Measurements from ENCODE around the gene UTP11.

Gene UTP11

GRCh38 chr1:38068980-38069340 is 56.4 kb downstream of the UTP11 start:
- H3K79me2 ChIP-seq (ENCODE audit: control insufficient read depth, insufficient read depth, low read length, poor library complexity): no peaks in the 10 kb centered on the region
- H3K36me3 ChIP-seq (ENCODE audit: control insufficient read depth in 1 of 2, insufficient read depth in 2 of 2, low read length in 2 of 2): no peaks in the 10 kb centered on the region
- H2BK5ac ChIP-seq (ENCODE audit: low read depth, low read length, poor library complexity): no peak overlapping the region
- no peak overlapping the region for H2BK12ac ChIP-seq (ENCODE audit: low read length)
- H3K9ac ChIP-seq (ENCODE audit: low read length): no peak overlapping the region
- no peak for DNase-seq
- H3K4ac ChIP-seq (ENCODE audit: low read depth, low read length): no peak overlapping the region
- H3K9me3 ChIP-seq (ENCODE audit: insufficient read depth, low read depth, low read length): no peaks in the 10 kb centered on the region
- H3K14ac ChIP-seq (ENCODE audit: low read length): no peak overlapping the region
- H3K4me2 ChIP-seq (ENCODE audit: low read length): no peak overlapping the region
- no peak overlapping the region for H2AFZ ChIP-seq (ENCODE audit: insufficient read depth, low read length, poor library complexity)
- no CpG with 5 or more reads among the region's 3 CpGs for WGBS (ENCODE audit: extremely low coverage, insufficient coverage, insufficient read length)
- no peak overlapping the region for H3K23ac ChIP-seq (ENCODE audit: low read length)
- no peak overlapping the region for H3K18ac ChIP-seq (ENCODE audit: low read length)
- no peak overlapping the region for H2BK120ac ChIP-seq (ENCODE audit: insufficient read depth, low read length, poor library complexity)
- no peak overlapping the region for H4K91ac ChIP-seq (ENCODE audit: low read depth, low read length)
- no peaks in the 10 kb centered on the region for H3K79me1 ChIP-seq (ENCODE audit: low read length)
- H2AK5ac ChIP-seq (ENCODE audit: low read length): no peak overlapping the region
- H3K27me3 ChIP-seq (ENCODE audit: insufficient read depth, low read length): no peaks in the 10 kb centered on the region
- H3K27ac ChIP-seq (ENCODE audit: low read depth, low read length): no peak overlapping the region
- no peak overlapping the region for H3K4me3 ChIP-seq (ENCODE audit: low read depth, low read length)
- peaks cover 0 to 6% of the 10 kb centered on the region in 2 experiments for H3K4me1 ChIP-seq (ENCODE audit: control insufficient read depth in 1 of 2, insufficient read depth in 2 of 2, low read length in 2 of 2)
- no peak overlapping the region for H4K8ac ChIP-seq (ENCODE audit: low read depth, low read length)
- H4K12ac ChIP-seq (ENCODE audit: low read depth, low read length): no peak overlapping the region

- Histone ChIP-seq H3K23ac (ENCODE audit: low read length) (no peak overlapping the region), H3K27me3 (ENCODE audit: insufficient read depth, low read length) (no peaks in the 10 kb centered on the region), H2BK5ac (ENCODE audit: low read depth, low read length, poor library complexity) (no peak overlapping the region), H3K79me2 (ENCODE audit: control insufficient read depth, insufficient read depth, low read length, poor library complexity) (no peaks in the 10 kb centered on the region), H2AFZ (ENCODE audit: insufficient read depth, low read length, poor library complexity) (no peak overlapping the region), H3K4me3 (ENCODE audit: low read depth, low read length) (no peak overlapping the region), H3K4me2 (ENCODE audit: low read length) (no peak overlapping the region), H3K79me1 (ENCODE audit: low read length) (no peaks in the 10 kb centered on the region), H2AK5ac (ENCODE audit: low read length) (no peak overlapping the region), H3K4me1 (ENCODE audit: control insufficient read depth in 1 of 2, insufficient read depth in 2 of 2, low read length in 2 of 2) (peaks cover 0 to 6% of the 10 kb centered on the region in 2 experiments), H3K18ac (ENCODE audit: low read length) (no peak overlapping the region), H4K12ac (ENCODE audit: low read depth, low read length) (no peak overlapping the region), H2BK12ac (ENCODE audit: low read length) (no peak overlapping the region), H3K27ac (ENCODE audit: low read depth, low read length) (no peak overlapping the region), H4K91ac (ENCODE audit: low read depth, low read length) (no peak overlapping the region), H4K8ac (ENCODE audit: low read depth, low read length) (no peak overlapping the region), H2BK120ac (ENCODE audit: insufficient read depth, low read length, poor library complexity) (no peak overlapping the region), H3K14ac (ENCODE audit: low read length) (no peak overlapping the region), H3K4ac (ENCODE audit: low read depth, low read length) (no peak overlapping the region), H3K9me3 (ENCODE audit: insufficient read depth, low read depth, low read length) (no peaks in the 10 kb centered on the region), H3K9ac (ENCODE audit: low read length) (no peak overlapping the region), H3K36me3 (ENCODE audit: control insufficient read depth in 1 of 2, insufficient read depth in 2 of 2, low read length in 2 of 2) (no peaks in the 10 kb centered on the region)
- peak in 1 of 2 donors; percentile 6 for DNase-seq
- WGBS (ENCODE audit: extremely low coverage, insufficient coverage, insufficient read length): no CpG with 5 or more reads among the region's 10 CpGs
Measured at GRCh38 chr1:38071312-38072256, 59.0 kb downstream of the UTP11 start.

- Histone ChIP-seq H3K36me3 (ENCODE audit: control insufficient read depth in 1 of 2, insufficient read depth in 2 of 2, low read length in 2 of 2) (no peaks in the 10 kb centered on the region), H2AFZ (ENCODE audit: insufficient read depth, low read length, poor library complexity) (no peak overlapping the region), H3K14ac (ENCODE audit: low read length) (no peak overlapping the region), H2BK5ac (ENCODE audit: low read depth, low read length, poor library complexity) (no peak overlapping the region), H3K79me2 (ENCODE audit: control insufficient read depth, insufficient read depth, low read length, poor library complexity) (no peaks in the 10 kb centered on the region), H3K27me3 (ENCODE audit: insufficient read depth, low read length) (no peaks in the 10 kb centered on the region), H2AK5ac (ENCODE audit: low read length) (no peak overlapping the region), H3K18ac (ENCODE audit: low read length) (no peak overlapping the region), H3K4ac (ENCODE audit: low read depth, low read length) (no peak overlapping the region), H3K23ac (ENCODE audit: low read length) (no peak overlapping the region), H3K4me3 (ENCODE audit: low read depth, low read length) (no peak overlapping the region), H3K27ac (ENCODE audit: low read depth, low read length) (no peak overlapping the region), H3K4me2 (ENCODE audit: low read length) (no peak overlapping the region), H4K8ac (ENCODE audit: low read depth, low read length) (no peak overlapping the region), H2BK120ac (ENCODE audit: insufficient read depth, low read length, poor library complexity) (no peak overlapping the region), H3K9ac (ENCODE audit: low read length) (no peak overlapping the region), H3K9me3 (ENCODE audit: insufficient read depth, low read depth, low read length) (no peaks in the 10 kb centered on the region), H3K4me1 (ENCODE audit: control insufficient read depth in 1 of 2, insufficient read depth in 2 of 2, low read length in 2 of 2) (peaks cover 0 to 6% of the 10 kb centered on the region in 2 experiments), H4K91ac (ENCODE audit: low read depth, low read length) (no peak overlapping the region), H4K12ac (ENCODE audit: low read depth, low read length) (no peak overlapping the region), H2BK12ac (ENCODE audit: low read length) (no peak overlapping the region), H3K79me1 (ENCODE audit: low read length) (no peaks in the 10 kb centered on the region)
- no CpG with 5 or more reads among the region's 2 CpGs for WGBS (ENCODE audit: extremely low coverage, insufficient coverage, insufficient read length)
- no peak for DNase-seq
Measured at GRCh38 chr1:38072858-38073257, 60.3 kb downstream of the UTP11 start.

DNA sequence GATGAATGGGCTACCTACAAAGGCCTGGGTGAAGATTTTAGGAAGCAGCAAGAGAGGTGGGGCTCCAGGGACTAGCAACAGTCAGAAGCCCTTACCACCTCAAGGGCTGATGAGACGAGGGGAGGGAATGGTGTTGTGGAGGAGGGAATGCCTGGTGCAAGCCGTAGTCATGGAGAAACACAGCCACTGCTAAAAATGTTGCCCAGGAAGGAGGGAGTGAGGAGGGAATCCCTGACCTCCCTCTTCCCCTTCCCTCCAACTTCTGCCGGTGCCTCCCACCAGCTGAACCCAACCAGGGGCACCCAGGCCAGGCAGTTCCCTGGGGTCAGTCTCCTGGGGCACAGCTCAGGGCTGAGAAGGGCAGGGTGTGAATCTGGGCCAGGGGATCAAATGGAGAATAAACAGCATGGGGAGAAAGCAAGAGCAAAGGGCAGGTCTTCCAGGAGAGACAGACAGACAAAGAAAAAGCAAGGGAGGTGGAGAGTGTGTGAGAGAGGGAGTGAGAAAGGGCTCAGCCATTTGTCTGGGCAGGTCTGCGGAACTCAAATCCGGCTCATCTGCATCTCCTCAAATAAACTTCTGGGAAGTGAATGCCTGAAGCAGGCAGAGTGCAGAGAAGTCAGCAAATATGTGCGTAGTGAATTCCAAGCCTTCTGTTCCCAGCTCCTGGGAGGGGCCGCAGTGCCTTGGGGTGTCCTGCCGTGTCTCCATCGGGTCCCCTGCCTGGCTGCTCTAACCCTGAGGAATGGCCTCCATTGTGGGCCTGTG is 61.2 kb downstream of the UTP11 start:
- Histone ChIP-seq H3K27me3 (ENCODE audit: insufficient read depth, low read length) (no peaks in the 10 kb centered on the region), H3K4me2 (ENCODE audit: low read length) (no peak overlapping the region), H2AFZ (ENCODE audit: insufficient read depth, low read length, poor library complexity) (no peak overlapping the region), H3K27ac (ENCODE audit: low read depth, low read length) (no peak overlapping the region), H3K4me1 (ENCODE audit: control insufficient read depth in 1 of 2, insufficient read depth in 2 of 2, low read length in 2 of 2) (peaks cover 0 to 6% of the 10 kb centered on the region in 2 experiments), H2BK5ac (ENCODE audit: low read depth, low read length, poor library complexity) (no peak overlapping the region), H2BK120ac (ENCODE audit: insufficient read depth, low read length, poor library complexity) (no peak overlapping the region), H3K4ac (ENCODE audit: low read depth, low read length) (no peak overlapping the region), H2AK5ac (ENCODE audit: low read length) (no peak overlapping the region), H3K4me3 (ENCODE audit: low read depth, low read length) (no peak overlapping the region), H3K79me2 (ENCODE audit: control insufficient read depth, insufficient read depth, low read length, poor library complexity) (no peaks in the 10 kb centered on the region), H4K8ac (ENCODE audit: low read depth, low read length) (no peak overlapping the region), H4K91ac (ENCODE audit: low read depth, low read length) (no peak overlapping the region), H4K12ac (ENCODE audit: low read depth, low read length) (no peak overlapping the region), H3K14ac (ENCODE audit: low read length) (no peak overlapping the region), H3K23ac (ENCODE audit: low read length) (no peak overlapping the region), H3K79me1 (ENCODE audit: low read length) (no peaks in the 10 kb centered on the region), H2BK12ac (ENCODE audit: low read length) (no peak overlapping the region), H3K9ac (ENCODE audit: low read length) (no peak overlapping the region), H3K9me3 (ENCODE audit: insufficient read depth, low read depth, low read length) (no peaks in the 10 kb centered on the region), H3K18ac (ENCODE audit: low read length) (no peak overlapping the region), H3K36me3 (ENCODE audit: control insufficient read depth in 1 of 2, insufficient read depth in 2 of 2, low read length in 2 of 2) (no peaks in the 10 kb centered on the region)
- no peak for DNase-seq
- WGBS (ENCODE audit: extremely low coverage, insufficient coverage, insufficient read length): no CpG with 5 or more reads among the region's 9 CpGs
